GM19240 (cell line): ENCODE measurements around the gene AGO4.
"Not testable (repeated sequence)": the region's sequence is repeated elsewhere in the genome, so short reads cannot be mapped to it uniquely, and the experiment has no call there.

ENCODE experiments used
- DNase-seq: peaks from one replicate; pipeline ENCODE4 v3.0.0; 2011; ENCODE audit warnings: low spot score; ENCODE audit not compliant: insufficient read length

Gene AGO4

DNA sequence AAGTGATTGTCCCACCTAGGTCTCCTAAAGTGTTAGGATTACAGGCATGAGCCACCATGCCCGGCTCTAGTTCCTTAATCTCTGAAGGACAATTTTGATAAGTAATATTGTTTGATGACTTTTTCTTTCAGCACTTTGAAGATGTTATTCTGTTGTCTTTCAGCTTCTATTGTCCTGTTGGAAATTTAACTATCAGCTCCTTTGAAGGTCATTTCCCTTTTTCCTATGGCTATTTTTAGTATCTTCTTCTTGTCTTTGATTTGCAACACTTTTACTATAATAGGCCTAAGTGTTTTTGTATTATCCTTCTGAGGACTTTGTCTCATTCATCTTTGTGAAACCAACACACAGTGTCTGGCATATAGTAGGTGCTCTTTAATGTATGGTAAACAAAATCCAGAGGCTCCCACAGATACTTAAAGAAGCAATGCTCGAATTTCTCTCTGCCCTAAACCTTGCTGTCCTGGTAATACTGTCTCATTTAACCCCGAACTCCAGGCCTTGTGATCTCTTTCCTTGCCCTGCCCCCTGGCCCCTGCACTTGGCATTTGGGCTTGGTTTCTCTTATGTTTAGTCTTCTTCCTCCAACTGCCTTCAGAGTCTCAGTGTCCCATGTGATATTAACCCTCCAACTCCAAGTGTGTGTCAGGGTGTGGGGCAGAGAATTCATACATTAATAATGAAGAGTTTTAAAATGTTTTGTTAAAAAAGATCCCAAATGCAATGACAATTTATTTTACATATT, 56.2 kb downstream of the AGO4 start:
- no peak for DNase-seq

DNA sequence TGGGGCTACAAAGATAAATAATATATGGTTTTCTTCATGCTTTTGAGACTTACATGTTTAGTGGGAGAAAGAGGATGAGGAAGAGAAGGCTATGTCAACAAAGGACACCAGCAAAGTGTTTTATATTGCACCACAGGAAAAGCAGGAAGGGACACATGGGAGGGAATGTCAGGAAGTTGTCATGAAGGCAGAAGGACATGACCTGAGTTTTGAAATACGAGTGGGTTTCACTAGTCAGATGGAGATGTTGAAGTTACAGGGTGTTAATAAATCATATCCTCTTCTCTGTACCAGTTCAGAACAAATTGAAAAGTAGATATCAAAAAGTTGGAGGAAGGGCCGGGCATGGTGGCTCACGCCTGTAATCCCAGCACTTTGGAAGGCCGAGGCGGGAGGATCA, 57.0 kb downstream of the AGO4 start:
- DNase-seq: no peak

DNA sequence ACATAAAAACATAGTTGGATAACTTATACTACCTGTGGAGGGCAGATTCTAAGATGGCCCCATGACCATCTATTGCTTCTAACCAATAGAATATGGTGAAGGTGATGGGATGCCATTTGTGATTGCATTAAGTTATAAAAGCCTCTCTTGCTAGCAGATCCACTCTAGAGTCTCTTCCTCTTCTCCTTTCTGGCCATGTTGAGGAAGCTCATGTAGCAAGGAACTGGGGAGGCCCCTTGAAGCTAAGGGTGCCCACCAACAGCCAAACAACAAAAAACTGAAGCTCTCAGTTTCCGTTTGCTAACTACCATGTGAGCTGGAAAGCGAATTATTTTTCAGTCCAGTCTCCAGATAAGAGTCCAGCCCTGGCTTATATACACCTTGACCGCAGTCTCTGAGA, 59.2 kb downstream of the AGO4 start:
- DNase-seq: no peak

DNA sequence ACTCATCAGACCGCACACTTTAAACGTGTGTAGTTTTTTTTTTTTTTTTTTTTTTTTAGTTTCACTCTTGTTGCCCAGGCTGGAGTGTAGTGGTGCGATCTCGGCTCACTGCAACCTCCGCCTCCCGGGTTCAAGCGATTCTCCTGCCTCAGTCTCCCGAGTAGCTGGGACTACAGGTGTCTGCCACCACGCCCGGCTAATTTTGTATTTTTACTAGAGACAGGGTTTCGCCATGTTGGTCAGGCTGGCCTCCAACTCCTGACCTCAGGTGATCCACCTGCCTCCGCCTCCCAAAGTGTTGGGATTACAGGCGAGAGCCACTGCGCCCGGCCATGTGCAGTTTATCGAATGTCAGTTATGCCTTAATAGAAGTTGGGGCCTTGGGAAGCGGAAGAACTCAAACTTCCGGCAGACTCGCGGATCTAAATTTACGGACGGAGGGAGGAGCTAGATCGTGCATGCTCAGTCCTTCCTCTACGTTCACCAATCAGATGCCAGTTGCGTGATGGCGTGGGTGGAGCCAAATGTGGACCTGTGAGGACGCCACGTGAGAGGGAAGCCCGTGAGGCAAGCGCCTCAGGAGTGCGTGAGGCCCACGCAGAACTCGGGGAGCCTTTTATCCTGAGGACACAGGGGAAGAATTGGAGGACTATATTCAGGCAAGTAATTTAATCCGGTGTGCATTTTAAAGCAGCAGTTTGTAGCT, 61.6 kb downstream of the AGO4 start:
- DNase-seq: not testable (repeated sequence)

DNA sequence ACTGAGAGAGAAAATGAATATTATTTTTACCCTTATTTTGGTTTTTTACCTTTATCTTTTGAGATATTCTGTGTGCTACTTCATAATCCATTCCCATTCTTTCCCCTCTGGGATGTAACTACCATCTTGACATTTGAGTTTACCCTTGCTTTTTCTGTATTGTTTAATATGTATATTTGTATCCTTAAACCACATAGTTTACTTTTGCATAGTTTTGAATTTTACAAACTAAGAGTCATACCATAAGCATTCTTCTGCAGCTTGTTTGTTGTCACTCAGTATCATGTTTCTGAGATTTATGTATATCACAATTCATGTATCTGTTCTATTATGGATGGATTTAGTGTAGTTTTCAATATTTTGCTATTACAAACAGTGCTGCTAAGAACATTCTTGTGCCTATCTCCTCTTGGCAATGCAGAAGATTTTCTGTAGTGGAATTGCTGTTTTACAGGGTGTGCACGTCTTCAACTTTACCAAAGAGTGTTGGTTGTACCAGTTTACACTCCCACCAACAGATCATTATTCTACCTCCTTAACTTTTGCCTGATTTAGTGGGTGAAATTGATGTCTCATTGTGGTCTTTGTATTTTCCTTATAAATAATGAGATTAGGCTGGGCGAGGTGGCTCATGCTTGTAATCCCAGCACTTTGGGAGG, 63.0 kb downstream of the AGO4 start:
- DNase-seq: no peak

DNA sequence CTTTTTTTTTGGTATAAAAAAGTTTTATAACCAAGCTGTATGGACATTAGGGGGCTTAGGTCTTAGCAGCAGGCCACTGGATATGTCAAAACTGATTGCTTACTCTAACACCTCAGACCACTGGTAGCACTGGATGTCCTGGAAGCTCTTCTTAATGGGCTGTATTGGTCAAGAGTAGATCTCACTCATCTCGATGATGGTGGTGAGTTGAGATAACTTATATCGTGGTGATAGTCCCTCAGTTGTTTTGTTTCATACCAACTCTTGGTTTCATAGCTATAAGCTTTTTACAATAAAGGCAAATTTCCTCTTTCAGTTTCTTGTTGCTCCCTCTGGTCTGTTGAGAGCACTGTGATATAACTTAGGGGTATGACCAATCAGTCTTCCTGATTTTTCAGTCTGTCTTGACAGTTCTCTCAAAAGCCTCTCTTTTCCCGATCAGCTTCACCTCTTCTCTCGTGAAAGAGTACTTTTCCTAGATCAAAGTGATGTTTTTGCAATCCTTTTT, 65.5 kb downstream of the AGO4 start:
- DNase-seq: no peak

DNA sequence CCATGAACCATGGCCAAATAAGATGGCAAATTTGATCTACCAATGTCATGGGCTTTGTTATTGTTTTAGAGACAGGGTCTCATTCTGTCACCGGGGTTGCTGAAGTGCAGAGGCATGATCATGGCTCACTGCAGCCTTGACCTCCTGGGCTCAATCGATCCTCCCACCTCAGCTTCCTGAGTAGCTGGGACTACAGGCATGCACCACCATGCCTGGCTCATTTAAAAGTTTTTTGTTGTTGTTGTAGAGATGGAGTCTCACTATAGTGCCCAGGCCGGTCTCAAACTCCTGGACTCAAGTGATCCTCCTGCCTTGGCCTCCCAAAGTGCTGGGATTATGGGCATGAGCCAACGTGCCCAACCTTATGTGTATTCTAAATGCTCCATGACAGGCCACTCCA, 66.3 kb downstream of the AGO4 start:
- not testable (repeated sequence) for DNase-seq

DNA sequence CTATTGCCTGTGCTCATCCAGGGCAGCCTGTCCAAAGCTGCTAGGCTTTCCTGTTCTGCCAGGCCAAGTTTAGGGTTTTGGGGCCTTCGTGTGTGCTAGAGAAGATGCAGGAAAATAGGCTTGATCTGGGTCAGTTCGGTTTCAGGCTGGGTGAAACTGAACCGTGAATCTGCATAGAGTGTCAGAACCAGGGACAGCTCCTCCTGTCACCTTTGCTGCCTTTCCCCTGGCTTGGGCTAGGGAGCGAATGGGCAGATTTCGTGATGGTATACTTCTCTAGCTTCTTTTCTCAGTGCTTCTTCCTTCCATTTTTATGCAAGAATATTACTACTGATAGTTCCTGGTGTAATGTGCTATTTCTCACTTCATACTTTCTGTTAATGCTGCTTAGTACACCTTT, 69.2 kb downstream of the AGO4 start:
- DNase-seq: no peak

DNA sequence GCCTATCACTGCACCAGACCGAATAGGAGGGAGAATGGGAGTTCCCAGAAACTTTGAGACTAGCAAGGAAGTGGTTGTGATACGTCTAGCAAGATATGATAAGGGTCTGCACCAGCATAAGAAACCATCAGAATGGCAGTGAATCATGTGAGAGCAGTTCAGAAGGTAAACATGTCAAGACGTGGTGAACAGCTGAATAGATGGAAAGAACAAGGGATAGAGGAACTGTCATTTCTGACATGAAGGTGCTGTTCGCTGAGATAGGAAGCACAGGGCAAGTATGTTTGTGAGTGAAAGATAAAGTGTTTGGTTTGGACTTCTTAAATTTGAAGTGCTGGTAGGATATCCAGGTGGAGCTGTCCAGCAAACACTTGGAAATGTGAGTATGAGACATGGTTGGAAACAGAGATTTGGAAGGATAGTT, 74.0 kb downstream of the AGO4 start:
- no peak for DNase-seq

DNA sequence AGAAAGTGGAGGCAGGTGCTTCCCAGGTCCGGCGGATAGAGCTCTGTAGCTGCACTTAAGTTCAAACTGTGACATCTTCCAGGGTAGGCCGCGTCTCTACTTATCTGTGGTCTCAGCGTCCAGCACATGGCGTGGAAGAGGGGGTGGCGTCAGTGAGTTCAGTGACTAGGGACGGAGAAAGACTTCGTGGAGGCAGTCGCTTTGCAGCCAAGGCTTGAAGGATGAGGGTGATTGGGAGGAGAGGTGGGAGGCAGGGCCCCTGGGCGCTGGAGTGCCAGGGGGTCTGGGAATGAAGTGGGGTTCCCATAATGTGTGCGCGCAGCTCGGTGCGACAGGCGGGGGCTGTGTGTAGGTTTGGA, 74.7 kb downstream of the AGO4 start:
- DNase-seq: no peak

DNA sequence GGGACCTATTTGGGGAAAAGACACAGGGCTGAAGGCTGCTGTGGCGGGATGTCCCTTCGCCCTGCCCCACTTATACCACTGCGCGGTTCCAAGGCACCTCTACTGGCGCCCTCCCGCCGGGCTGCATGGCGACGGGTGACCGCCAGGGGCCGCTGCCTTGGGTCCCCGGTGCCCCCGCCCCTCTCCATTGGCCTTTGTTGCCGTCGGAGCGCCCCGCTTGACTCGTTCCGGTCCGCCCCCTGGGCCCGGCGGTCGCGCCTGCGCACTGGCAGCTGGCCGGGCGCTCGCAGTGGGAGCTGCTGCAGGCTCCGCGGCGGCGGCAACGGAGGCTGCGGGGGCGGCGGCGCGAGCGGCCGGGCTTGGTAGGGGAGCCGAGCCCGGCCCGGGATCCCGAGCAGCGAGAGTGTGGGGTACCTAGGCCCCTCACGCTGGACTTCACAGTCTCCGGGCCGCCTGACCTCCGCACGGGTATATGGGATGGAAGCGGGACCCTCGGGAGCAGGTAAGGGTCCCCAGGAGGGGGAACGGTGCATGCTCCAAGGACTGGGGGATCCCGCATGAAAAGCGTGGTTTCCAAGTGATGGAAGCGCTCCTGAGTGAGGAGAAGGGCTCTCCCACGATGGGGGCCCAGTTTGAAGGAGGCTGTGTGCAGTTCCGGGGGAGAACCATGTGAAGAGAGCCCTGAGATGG, 75.3 kb downstream of the AGO4 start, which contains the start of gene AGO1:
AGO1 (plus strand) TSS at position 265 of the 690 bp plus-strand sequence; CDS start at position 478, 213 bp downstream.
- DNase-seq: peak; percentile 98

DNA sequence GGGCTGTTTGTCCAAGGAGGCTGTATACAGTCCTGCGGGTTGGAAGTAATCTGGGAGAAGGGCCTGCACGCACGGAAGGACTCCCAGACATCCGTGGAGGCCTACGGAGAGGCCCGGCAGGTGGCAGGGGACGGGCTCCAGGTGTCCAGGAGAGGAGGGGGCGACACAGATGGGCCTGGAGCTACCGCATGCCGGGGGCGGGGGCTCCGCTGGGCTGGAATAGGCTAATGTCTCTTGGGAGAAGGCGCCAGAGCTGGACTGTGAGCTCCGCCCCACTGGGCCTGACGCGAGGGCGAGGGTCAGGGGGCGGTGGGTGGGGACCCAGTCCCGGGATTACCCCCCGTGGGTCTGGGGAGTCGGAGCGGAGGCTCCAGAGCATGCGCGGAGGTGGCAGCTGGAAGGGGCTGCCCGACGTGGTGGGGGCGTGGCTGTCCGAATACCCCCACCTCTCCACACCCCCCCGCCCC, 75.9 kb downstream of the AGO4 start:
- DNase-seq: no peak

DNA sequence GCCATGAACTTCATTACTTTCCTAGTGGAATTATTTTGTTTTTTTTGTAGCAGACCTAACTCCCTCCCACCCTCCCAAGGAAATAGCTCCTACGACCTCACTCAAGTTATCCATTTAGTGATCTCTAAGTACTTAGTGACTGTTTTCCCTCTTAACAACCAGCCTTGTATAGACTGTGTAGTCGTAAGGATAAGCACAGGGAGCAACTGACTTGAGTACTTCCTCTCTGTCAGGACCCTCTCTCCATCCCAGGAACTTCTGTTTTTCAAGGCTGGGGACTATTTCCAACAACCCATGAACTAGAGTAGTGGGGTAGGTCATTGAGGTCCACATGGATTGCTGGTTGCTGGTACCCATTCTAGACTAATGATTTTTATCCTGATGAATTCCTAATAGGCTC, 77.1 kb downstream of the AGO4 start:
- DNase-seq: no peak

DNA sequence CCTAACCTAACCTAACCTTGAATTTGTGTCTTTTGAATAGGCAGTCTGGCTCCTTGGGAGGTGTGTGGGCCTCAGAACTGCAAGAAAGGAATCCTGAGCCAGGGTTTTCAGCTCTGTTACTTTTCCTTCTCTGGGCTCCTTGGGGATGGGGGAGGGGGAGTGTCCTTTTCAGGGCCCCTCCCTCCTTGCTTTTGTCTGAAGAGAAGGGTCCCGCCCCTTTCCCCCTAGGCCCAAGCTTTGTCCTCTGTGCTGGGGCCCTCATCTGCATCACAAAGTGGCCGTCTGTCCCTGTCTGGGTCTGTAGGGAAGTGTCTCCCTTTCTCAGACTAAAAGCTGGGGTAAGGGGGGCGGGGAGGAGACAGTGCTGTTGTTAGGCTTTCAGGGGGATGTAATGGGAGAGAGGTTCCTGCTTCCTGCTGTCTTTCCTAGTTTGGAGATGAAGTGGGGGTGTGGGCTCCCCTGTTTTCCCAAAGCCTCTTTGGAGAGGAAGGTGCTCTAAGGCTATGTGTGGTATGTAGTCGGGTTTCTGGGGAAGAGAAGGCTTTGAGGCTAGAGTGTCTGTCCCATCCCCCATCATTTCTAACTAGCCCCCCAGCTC, 78.2 kb downstream of the AGO4 start:
- no peak for DNase-seq

DNA sequence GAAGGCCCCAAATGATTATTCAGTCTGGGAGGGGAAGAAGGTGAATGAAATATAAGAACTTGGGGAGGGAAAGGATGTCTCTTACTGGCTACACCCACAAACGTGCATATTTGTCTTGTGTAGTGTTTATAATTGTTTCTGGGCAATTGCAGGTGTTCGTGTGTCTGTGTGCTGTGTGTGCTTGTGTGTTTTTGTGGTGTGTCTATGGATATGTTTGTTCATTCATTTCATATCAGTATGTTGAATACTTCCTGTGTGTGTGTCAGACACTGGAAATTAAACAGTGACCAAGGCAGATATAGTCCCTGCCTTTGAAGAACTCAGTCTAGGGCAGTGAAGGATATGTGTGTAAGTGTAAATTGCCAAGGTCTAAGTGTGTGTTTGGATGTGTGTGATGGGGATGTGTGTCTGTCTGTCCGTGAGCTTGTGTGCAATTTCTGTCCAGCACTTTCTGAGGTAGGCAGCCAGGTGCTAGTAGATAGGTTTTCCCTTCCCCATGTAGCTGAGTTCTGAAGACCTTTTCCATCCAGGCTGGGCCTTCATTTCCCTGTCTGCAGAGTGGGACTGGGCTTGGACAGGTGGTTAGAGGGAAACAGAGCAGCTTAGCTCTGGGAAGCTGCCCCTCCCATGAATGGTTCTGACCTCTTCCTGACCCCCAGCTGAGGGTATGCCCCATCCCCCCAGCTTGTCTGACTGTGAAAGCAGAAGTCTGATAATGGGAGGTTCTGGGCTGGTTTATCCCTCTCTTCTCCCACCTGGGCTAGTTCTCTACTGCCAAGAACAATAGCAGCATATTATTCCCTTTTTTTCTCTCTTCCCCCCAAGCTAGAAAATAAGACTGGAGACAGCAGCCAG, 79.0 kb downstream of the AGO4 start:
- DNase-seq: no peak

DNA sequence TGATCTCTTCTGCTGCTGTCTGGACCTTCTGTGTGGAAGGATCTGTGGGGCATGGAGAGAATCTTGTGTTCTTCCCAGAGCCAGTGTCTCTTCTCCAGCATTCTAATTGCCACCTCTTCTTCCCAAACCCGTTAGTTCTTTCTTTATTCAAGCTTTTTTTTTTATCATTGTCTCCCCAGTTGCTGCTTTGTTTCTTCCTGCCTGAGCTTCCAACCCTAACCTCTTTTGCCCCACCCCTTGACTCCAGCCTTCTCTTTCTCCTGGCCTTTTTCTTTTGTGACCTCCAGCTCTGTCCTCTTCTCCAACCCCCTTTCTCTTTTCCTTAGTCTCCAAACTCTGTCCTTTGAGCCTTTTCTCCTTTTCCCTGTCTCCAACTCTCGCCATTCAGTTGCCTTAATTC, 79.7 kb downstream of the AGO4 start:
- DNase-seq: no peak

DNA sequence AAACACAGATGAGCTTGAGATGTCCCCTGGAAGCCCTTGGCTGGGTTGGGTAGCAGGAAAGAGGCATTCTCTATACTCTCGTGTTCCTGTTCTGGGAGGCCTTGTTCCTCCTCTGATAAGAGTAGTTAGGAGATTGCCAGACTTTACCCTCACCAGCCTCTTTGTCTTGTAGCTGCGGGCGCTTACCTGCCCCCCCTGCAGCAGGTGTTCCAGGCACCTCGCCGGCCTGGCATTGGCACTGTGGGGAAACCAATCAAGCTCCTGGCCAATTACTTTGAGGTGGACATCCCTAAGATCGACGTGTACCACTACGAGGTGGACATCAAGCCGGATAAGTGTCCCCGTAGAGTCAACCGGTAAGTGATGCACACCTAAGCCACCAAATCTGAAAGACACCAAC, 80.4 kb downstream of the AGO4 start:
- DNase-seq: no peak

DNA sequence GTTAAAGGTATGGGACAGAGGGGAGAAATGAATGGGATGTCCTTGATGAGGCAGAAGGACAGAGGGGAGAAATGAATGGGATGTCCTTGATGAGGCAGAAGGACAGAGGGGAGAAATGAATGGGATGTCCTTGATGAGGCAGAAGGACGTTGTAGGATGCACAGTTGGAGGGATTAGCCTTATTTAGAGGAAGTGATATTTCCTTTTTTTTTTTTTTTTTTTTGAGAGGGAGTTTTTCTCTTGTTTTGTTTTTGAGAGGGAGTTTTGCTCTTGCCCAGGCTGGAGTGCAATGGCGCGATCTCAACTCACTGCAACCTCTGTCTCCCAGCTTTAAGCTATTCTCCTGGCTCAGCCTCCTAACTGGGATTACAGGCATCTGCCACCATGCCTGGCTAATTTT, 81.2 kb downstream of the AGO4 start:
- not testable (repeated sequence) for DNase-seq

DNA sequence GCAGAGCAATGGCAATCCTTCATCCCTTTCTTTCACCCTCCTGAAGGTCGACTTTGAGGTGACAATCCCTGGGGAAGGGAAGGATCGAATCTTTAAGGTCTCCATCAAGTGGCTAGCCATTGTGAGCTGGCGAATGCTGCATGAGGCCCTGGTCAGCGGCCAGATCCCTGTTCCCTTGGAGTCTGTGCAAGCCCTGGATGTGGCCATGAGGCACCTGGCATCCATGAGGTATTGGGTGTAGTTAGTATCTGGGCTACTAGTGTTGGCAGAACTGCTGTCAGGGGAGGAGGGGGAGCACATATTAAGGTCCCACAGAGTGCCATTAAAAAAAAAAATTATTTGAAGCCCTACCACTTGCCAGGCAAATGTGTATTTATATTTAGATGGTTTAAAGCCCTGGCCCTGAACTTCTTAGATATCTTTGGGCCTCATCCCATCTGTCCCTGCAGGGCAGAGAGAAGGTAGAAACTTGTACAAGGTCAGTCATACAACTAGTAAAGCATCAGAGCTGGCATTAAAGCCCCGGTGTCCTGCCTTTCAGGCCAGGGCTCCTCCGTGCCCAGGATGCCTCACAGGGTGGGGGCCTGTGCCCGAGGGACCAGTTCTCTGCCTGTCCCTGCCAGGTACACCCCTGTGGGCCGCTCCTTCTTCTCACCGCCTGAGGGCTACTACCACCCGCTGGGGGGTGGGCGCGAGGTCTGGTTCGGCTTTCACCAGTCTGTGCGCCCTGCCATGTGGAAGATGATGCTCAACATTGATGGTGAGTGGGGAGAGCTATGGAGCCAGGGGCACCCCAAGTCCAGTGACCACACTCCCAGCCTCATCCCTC, 85.4 kb downstream of the AGO4 start:
- no peak for DNase-seq
